Calu3 (cell line): Measurements from ENCODE around the gene IL23A. TPM values are rescaled to one million over a fixed set of nuclear protein-coding genes. Genes with fewer than 3 reads are reported as not detected.

Experiments used
- BruUV-seq: library from RNA; stranded (reverse); fragments of 400-500 nt; replicated peaks from 2 replicates; lab custom pipeline; 2021; lab: Mats Ljungman, UMichigan
- CTCF ChIA-PET: fragments of 300-600 bp; sonication (Branson Sonifier 250); formaldehyde crosslinking; loops from one replicate; lab custom pipeline; 2022; ENCODE audit warnings: antibody characterized with exemption; lab: Charles Lee
- DNase-seq: peaks from one replicate; pipeline ENCODE4 v3.0.0; 2022
- H3K27ac Mint-ChIP-seq: one replicate; pipeline ENCODE4 v1.8.0; 2022; ENCODE audit warnings: mixed read lengths; ENCODE audit not compliant: unreplicated experiment
- H3K27me3 Mint-ChIP-seq: one replicate; pipeline ENCODE4 v1.8.0; 2022; ENCODE audit warnings: mixed read lengths; ENCODE audit not compliant: unreplicated experiment
- H3K36me3 Mint-ChIP-seq: one replicate; pipeline ENCODE4 v1.8.0; 2022; ENCODE audit warnings: mild to moderate bottlenecking, moderate library complexity, mixed read lengths; ENCODE audit not compliant: insufficient read depth, unreplicated experiment
- H3K4me1 Mint-ChIP-seq: one replicate; pipeline ENCODE4 v1.8.0; 2022; ENCODE audit warnings: mild to moderate bottlenecking, low read depth, mixed read lengths; ENCODE audit not compliant: unreplicated experiment
- H3K4me3 Mint-ChIP-seq: one replicate; pipeline ENCODE4 v1.8.0; 2022; ENCODE audit warnings: mild to moderate bottlenecking, low read depth, moderate library complexity, mixed read lengths; ENCODE audit not compliant: unreplicated experiment
- H3K9me3 Mint-ChIP-seq: one replicate; pipeline ENCODE4 v1.8.0; 2022; ENCODE audit warnings: low read depth, mixed read lengths; ENCODE audit not compliant: unreplicated experiment
- CTCF ChIP-seq: fragments of 200-600 bp; IDR thresholded peaks from one replicate; pipeline ENCODE4 v1.8.0; 2022; ENCODE audit warnings: antibody characterized with exemption; ENCODE audit not compliant: unreplicated experiment
- intact Hi-C: fragments of 100-400 bp; cut with micrococcal nuclease; formaldehyde crosslinking; loops from one replicate; pipeline ENCODE4 v1.10.0; 2022; ENCODE audit not compliant: unreplicated experiment
- total RNA-seq: library from RNA; stranded (reverse); gene quantifications from 2 replicates; pipeline ENCODE4 v1.2.3, GENCODE V29; 2022

Gene IL23A
- total RNA-seq, 1 experiment from 2014 or later, result 2.9 TPM

DNA sequence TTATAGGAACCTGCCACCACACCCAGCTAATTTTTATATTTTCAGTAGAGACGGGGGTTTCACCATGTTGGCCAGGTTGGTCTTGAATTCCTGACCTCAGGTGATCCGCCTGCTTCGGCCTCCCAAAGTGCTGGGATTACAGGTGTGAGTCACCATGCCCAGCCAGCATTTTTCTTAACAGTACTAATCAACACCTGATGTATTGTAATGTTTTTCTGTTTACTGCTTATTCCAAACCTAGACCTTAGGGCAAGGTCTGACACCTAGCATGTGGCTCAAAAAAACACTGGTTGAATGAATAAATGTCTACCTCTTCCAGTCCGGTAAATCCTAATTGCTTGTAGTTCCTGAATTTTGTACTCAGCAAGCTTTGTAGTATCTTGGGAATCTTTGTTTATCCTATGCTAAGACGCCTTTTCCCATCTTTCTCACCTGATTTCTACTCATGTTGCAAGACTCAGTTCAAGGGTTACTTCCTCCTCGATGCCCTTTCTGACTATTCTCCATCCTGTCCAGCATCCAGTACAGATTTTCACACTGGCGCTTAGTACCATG lies 7.7 kb upstream of the IL23A start:
- Mint-ChIP-seq H3K27me3 (no peaks in the 10 kb centered on the region), H3K36me3 (peaks cover 22% of the 10 kb centered on the region), H3K9me3 (no peaks in the 10 kb centered on the region), H3K4me3 (no peak overlapping the region), H3K4me1 (peaks cover 16% of the 10 kb centered on the region), H3K27ac (no peak overlapping the region)
- no peak for DNase-seq
- no peak for TF ChIP-seq CTCF
- intact Hi-C loops, result no loop called here
- CTCF ChIA-PET, result interaction anchor here (0.6 to 3.1 kb wide), 3 partner anchors 15 to 120 kb away, joined by 3 to 15 read pairs (median 4); partner anchors contain the start of gene CNPY2
- BruUV-seq, result no TSS peak

DNA sequence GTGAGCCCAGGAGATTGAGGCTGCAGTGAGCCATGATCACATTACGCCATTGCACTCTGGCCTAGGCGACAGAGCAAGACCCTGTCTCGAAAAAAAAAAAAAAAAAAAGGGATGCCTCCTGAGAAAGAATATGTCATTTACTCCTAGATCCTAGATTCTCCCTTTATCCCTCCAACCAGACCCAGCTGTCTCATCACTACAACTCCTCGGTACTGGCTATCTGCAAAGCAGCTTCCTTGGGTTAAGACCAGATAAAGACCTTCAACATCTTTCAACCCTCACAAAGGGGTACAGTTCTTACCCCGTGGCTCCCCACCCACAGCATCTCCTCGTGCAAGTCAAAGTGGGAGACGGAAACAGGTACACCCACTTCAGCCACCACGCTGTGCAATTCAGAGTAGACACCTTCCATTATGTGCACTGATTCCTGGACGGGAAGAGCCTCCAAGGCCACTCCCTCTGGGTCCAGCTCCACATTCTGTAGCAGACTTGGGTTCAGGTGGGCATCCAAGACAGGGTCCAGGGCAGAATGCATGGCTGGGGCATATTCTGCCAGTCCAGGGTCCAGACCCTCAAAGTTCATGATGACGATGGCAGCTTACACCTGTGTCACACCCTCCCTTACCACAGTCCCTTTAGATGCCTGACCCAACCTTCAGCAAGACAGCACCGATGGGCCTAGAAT lies 6.0 kb upstream of the IL23A start:
- Mint-ChIP-seq H3K4me3 (peak overlapping the region; percentile 79), H3K9me3 (no peaks in the 10 kb centered on the region), H3K4me1 (peaks cover 16% of the 10 kb centered on the region), H3K27ac (peak overlapping the region; percentile 99), H3K27me3 (no peaks in the 10 kb centered on the region), H3K36me3 (peaks cover 22% of the 10 kb centered on the region)
- intact Hi-C loops, result loop anchor here (1.0 kb wide), 1 partner anchor 16 kb away; no protein-coding TSS in a partner anchor
- TF ChIP-seq CTCF, result no peak
- DNase-seq, result no peak
- CTCF ChIA-PET, result interaction anchor here (1.1 to 3.1 kb wide), 3 partner anchors 17 to 132 kb away, joined by 3 to 15 read pairs (median 4); partner anchors contain the start of genes CNPY2 and STAT2
- no TSS peak for BruUV-seq

- TSS peak; percentile 63 for BruUV-seq
- intact Hi-C loops, result loop anchor here (1.0 kb wide), 1 partner anchor 17 kb away; no protein-coding TSS in a partner anchor
- Mint-ChIP-seq H3K27me3 (no peaks in the 10 kb centered on the region), H3K9me3 (no peaks in the 10 kb centered on the region), H3K4me1 (peaks cover 21% of the 10 kb centered on the region), H3K4me3 (peak overlapping the region; percentile 79), H3K36me3 (peaks cover 22% of the 10 kb centered on the region), H3K27ac (peak overlapping the region; percentile 99)
- CTCF ChIA-PET, result interaction anchor here (1.1 to 3.1 kb wide), 4 partner anchors 17 to 131 kb away, joined by 3 to 15 read pairs (median 4); partner anchors contain the start of genes CNPY2, STAT2 and TIMELESS
- DNase-seq, result no peak
- no peak for TF ChIP-seq CTCF
These were observed 5.4 kb upstream of the IL23A start for GRCh38 chr12:56333197-56333678.

DNA sequence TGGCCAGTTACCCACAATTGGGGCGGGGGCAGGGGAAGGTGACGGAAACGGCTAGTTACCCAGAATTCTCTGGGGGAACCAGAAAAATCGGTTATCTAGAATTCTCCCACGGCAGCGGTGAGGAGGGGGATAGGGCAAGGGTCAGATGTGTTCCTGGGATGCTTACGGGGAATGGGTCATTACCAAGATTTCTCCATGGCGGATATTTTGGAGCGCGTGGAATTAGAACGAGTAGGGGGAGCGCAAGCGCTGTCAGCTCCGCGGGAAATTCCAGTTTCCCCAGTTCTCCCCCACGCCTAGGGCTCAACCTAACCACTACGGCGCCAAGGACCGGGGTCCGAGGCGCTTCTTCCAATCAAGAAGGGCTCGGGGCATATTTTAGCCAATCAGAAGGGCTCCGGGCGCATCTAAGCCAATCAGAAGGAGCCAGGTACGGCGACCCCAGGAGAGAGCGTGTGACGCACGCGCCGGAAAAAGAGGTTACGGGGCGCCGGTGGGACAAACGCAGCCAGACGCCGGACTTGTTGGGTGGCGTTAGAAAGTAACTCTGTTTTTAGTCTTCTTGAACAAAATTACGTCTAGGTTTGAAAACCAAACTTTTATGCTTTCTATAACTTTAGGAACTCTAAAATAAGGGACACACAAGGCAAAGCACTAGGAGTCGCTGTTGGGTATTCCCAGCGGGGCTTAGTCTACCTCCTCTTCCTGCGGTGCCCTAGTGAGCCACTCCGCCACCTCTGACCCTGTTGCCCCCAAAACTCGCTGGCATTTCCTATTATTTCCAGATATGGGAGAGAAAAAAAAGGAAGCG lies 4.8 kb upstream of the IL23A start, which contains the start of gene PAN2:
Gene PAN2 (minus strand): TSS at position 322 of the 811 bp plus-strand sequence. CDS start 906 bp downstream, outside the sequence.
- Mint-ChIP-seq H3K4me1 (peaks cover 27% of the 10 kb centered on the region), H3K4me3 (peak within 1 kb of the TSS; percentile 79), H3K9me3 (no peaks in the 10 kb centered on the region), H3K27ac (peak within 1 kb of the TSS; percentile 99), H3K27me3 (no peaks in the 10 kb centered on the region), H3K36me3 (peaks cover 26% of the 10 kb centered on the region)
- intact Hi-C loops, result loop anchor here (1.0 kb wide), 2 partner anchors 18 to 34 kb away; partner anchors contain the start of gene CS
- peak; percentile 58 for TF ChIP-seq CTCF
- CTCF ChIA-PET, result interaction anchor here (1.1 to 3.1 kb wide), 4 partner anchors 18 to 130 kb away, joined by 3 to 15 read pairs (median 4); partner anchors contain the start of genes CNPY2, STAT2 and TIMELESS
- DNase-seq, result peak; percentile 96
- no TSS peak for BruUV-seq
